HG02852 (cell line): ENCODE measurements around the gene GJD3.
A peak's percentile ranks its signal among the peaks of the same experiment; 100 is the strongest.

Source experiments
- ATAC-seq: cut with Tn5 transposase; IDR thresholded peaks from one replicate; pipeline ENCODE4 v1.9.1; 2021; ENCODE audit warnings: mild to moderate bottlenecking, moderate library complexity; ENCODE audit not compliant: unreplicated experiment

The GJD3 gene

DNA sequence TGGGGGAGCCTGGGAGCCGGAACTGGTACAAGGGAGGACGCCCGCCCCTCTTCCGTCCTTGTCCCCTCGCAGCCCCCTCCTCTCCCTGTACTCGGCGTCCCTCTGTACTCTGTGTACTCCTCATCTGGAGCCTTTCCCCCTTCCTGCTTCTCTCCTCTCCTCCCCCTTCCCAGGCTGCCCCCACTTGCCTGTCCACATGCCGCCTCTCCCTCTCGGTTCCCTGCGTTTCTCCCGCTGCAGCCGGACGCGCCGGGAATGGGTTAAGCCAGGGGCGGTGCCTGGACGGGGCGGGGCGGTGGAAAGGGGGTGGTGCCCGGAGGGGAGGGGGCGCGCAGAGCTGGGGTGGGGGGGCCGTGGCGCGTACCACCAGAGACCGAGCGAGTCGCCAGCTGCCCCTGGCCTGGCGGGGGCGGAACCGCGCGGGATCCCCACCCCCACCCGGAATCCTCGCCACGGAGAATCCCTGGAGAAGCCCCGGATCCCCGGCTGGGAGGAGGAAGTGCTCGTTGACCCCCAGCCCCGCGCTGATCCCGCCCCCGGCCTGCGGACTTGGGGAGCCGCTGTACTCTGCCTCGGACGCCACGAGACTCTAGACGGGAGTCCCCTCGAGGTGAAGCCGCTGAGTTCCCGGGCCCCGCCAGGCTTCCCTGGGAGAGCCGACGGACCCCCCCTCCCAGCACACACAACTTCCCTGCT, 22.6 kb downstream of the GJD3 start:
- no peak for ATAC-seq

DNA sequence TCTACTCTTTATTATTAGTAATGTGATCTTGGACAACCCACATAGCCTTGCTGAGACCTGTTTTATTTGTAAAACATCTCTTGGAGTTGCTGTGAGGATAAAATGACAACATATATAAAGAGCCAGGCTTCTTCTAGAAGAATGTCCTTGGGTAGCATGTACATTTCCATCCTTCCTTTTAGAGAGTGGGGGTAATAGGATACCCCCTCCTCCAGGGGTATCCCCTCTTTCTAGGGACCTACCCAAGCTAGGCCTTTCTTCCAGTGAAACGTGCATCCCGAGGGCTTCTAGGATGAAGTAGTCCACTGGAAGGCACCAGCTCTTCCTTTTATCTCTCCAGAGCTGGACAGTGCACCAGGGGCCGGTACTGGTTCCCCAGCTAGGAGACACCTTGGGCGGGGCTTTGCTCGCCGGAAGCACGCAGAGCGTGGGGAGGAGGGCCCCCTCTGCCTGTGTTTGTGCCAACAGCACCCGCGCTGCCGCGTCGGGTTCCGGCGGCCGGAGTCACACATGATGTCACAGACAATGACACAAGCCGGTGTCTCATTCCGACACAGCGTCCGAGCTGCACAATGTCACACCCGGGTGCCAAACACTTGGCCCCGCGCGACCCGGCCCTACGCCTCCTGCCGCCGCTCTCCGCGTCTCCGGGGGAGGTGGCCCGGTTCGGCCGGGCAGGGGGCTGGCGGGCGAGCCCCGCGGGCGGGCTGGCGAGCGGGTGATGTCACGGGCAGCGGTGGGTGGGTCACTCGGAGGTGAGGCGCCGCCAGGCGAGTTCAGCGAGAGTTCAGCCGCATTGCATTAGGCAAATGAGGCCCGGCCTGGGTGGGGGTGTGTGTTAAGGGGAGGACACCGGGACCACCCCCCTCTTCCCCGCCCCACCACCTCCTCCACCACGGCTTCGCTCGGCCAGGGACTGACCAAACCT, 23.4 kb downstream of the GJD3 start:
- ATAC-seq, result peak; percentile 74

DNA sequence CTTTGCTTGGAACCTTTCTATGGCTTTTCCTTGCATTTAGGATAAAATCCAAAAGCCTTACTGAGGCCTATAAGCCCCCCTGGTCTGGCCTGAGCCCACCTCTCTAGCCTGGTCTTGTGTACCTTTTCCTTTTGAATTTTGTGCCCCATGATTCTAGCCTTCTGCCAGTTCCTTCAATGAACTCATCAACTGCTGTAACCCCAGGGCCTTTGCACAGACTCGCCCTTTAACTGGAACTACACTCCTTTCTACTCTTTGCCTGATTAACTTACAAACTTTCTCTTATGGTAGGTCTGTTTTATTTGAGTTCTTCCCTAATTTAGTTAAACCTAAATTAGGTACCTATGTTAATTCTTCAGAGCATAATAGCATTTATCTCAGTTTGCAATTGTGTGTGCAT, 24.2 kb downstream of the GJD3 start:
- ATAC-seq, result no peak

DNA sequence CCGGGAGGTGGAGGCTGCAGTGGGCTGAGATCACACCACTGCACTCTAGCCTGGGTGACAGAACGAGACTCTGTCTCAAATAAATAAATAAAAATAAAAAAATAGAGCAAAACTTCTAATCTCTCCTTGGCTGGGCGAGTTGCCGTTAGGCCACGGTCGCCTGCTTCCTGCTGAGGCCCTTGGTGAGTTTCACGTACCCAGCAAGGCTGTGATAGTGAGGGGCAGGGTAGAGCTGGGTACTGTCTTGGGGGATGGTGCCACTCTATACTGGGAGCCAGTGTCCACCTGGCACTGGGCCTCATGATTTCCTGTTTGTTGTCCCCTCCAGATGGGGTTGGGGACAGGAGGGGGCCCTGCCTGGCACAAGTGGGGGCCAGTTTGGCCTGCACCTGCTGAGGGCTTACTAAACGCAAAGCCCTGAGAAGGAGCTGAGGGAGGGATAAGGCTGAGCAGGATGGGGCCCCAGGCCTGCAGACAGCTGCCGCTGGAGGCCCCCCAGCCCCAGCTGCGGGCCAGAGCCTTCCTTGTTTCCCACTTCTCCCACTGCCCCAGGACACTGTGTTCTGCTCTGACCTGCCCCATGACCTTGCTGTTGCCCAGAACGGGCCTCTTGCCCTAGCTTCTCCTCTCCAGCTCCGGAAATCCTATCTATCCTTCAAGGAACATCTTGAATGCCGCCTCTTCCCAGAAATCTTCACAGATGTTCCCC, 25.4 kb downstream of the GJD3 start:
- ATAC-seq, result no peak

GRCh38 chr17:40338058-40338457, 26.5 kb downstream of the GJD3 start:
- no peak for ATAC-seq

GRCh38 chr17:40337351-40337750, 27.2 kb downstream of the GJD3 start:
- no peak for ATAC-seq

DNA sequence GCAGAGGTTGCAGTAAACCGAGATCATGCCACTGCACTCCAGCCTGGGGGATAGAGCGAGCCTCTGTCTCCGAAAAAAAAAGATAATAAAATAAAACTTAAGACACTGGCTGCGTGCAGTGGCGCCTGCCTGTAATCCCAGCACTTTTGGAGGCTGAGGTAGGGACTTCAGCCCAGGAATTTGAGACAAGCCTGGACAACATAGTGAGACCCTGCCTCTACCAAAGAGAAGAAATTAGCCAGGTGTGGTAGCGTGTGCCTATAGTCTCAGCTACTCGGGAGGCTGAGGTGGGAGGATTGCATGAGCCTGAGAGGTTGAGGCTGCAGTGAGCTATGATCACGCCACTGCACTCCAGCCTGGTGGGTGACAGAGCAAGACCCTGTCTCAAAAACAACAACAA, 28.9 kb downstream of the GJD3 start:
- ATAC-seq, result no peak

GRCh38 chr17:40333781-40334448, 30.6 kb downstream of the GJD3 start:
- no peak for ATAC-seq

GRCh38 chr17:40331743-40332641, 32.5 kb downstream of the GJD3 start:
- no peak for ATAC-seq

DNA sequence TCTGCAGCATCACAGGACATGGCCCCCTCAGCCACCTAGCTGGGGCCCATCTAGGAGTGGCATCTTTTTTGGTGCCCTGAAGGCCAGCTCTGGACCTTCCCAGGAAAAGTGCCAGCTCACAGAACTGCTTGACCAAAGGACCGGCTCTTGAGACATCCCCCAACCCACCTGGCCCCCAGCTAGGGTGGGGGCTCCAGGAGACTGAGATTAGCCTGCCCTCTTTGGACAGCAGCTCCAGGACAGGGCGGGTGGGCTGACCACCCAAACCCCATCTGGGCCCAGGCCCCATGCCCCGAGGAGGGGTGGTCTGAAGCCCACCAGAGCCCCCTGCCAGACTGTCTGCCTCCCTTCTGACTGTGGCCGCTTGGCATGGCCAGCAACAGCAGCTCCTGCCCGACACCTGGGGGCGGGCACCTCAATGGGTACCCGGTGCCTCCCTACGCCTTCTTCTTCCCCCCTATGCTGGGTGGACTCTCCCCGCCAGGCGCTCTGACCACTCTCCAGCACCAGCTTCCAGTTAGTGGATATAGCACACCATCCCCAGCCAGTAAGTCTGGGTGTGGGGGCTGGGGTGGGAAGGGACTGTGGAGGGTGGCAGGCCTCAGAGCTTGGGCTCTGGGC, 33.6 kb downstream of the GJD3 start:
- ATAC-seq, result no peak

GRCh38 chr17:40329839-40330794, 34.4 kb downstream of the GJD3 start:
- no peak for ATAC-seq

- ATAC-seq, result no peak
These were observed 36.2 kb downstream of the GJD3 start for GRCh38 chr17:40328386-40328766.

GRCh38 chr17:40327735-40328385, 36.7 kb downstream of the GJD3 start:
- ATAC-seq, result no peak

DNA sequence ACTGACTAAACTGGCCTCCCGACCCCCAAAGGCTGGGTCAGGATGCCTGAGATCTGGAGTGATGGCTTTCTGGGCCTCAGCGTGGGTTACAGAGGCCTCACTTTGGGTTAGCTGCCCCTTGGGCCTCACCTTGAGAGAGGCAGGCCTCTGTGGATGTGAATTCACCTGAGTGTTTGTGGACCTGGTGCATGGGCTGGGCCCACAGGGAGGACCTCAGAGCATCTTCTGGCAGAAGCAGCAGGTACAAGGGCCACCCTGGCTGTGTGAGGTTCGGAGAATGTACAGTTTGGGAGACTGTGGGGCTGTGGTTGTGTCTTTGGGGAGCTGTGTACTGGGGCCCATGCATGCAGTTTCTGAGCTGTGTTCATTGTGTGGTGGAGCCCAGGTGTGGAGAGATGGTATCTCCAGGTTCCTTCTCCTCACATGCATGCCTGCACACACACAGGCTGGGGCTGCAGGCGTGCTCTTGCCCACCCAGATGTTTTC, 37.2 kb downstream of the GJD3 start:
- ATAC-seq, result no peak

GRCh38 chr17:40326832-40327199, 37.7 kb downstream of the GJD3 start:
- no peak for ATAC-seq

DNA sequence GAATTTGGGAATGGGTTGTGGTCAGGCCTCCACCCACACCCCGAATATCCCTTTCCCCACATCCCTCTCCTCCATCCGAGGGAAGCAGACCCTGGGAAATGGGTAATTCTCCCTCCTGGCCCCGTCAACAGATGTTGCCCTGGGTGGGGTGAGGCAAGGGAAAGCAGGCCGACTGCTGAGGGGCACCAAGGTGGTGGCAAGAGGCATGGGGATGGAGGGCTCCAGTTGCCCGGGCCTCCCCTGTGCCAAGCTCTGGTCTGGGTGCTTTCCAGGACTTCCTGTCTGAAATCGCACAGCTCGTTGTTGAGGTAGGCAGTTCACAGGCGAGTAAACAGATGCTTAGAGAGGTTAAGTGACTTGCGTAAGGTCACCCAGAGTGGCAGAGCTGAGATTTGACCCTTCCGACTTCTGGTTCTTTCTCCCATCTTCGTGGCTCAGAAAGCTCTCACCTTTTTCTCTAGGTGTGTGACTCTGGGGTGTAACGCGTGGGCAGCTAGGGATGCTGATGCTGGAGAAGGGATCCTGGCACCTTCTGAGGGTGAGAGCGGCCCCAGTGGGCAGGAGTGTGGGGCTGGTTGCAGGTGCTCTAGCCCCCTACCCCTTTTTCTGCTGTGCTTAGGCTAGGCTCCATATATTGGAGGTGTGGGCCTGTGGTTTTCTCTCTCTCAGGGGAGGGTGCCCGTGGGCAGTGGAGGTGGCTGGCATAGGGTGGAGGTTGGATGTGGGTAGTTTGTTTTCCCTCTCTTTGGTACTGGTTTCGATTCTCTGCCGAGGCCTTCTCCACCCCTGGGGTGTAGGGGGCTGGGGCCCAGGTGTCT, 38.3 kb downstream of the GJD3 start:
- no peak for ATAC-seq
